ENCODE measurements around the gene SBSN.

Gene SBSN

GRCh38 chr19:35555301-35556005 lies 27.3 kb upstream of the SBSN start:
- DNase-seq (ENCODE audit: insufficient read length, low spot score) (peak; percentile 76), FAIRE-seq (peak; percentile 79)

DNA sequence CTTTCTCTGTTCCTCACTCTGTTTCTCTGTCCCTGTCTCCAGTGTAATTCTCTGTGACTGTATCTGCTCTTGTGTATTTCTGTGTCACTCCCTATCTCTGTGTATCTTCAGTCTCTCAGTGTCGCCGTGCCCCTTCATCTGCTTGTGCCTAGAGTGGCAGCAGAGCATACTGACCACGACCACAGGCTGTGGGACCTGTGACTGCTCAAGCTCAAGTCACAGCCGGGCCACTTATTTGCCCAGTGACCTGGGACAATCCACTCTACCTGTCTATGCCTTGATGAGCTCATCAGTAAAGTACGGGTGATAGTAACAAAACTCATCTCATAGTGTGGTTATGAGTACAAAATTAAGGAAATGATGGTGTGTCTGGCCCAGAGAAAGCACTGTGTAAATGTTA lies 26.0 kb upstream of the SBSN start:
- DNase-seq (ENCODE audit: insufficient read length, low spot score) (no peak), FAIRE-seq (no peak)

DNA sequence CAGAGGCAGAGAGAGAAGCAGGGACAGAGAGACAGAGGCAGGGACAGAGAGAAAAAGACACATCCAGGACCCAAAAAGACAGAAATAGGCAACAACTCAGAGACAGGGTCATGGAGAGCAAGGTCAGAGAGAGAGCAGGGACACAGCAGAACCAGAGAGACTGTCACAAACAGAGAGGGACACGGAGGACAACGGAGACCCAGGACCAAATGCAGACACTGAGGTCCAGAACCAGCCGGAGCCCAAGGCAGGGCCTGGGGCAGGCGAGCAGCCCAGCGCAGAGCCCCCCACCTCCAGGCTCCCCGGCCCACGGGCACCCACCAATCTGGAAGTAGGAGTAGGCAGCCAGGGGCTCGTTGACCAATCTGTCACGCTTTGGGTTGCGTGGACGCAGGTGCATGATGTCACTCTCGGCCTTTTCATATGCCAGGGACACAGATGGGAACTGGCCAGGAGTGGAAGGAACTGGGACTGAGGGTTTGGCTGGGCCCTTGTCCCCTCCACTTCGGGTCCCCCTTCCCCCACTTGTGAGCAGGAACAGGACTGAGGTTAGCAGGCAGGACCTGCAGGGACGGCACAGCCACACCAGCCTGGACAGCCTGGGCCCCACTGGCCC lies 25.4 kb upstream of the SBSN start:
- no peak for DNase-seq (ENCODE audit: insufficient read length, low spot score)
- FAIRE-seq, result no peak

- no peak for DNase-seq (ENCODE audit: insufficient read length, low spot score)
- FAIRE-seq, result no peak
Observed at GRCh38 chr19:35552534-35553384, 24.6 kb upstream of the SBSN start.

- FAIRE-seq, result no peak
Observed at GRCh38 chr19:35551091-35551810, 23.1 kb upstream of the SBSN start.

GRCh38 chr19:35549879-35550523 lies 21.9 kb upstream of the SBSN start:
- FAIRE-seq, result no peak
- DNase-seq (ENCODE audit: insufficient read length, low spot score), result no peak

More at GRCh38 chr19:35551091-35551810, 23.1 kb upstream of the SBSN start:
- DNase-seq (ENCODE audit: insufficient read length, low spot score), result no peak

- no peak for FAIRE-seq
Observed at GRCh38 chr19:35549174-35549788, 21.2 kb upstream of the SBSN start.

GRCh38 chr19:35546532-35546931 lies 18.4 kb upstream of the SBSN start:
- FAIRE-seq (no peak), DNase-seq (ENCODE audit: insufficient read length, low spot score) (no peak)

More at GRCh38 chr19:35549174-35549788, 21.2 kb upstream of the SBSN start:
- DNase-seq (ENCODE audit: insufficient read length, low spot score), result peak; percentile 77

DNA sequence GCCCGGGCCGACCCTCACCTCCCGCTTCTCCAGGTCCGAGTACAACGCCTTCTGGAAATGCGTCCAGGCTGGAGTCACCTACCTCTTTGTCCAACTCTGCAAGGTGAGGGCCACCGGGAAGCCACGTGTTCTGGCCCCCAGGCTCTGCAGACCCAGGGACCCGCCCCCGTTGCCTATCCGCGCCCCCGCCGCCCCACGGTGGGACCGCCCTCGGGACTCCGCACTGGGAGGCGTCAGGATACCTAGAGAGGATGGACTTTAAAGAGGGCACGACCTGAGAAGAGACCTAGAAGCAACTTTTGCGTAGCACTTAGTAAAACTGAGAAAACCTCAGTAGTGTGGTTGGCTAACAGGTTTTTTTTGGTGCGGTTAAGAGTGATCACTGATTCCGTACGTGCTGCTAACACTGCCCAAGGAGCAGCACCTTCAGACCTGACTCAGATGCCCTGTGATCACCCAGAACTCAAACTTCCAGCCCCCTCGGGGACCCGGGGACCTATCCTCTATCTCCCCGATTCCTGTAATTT lies 17.8 kb upstream of the SBSN start:
- peak; percentile 35 for DNase-seq (ENCODE audit: insufficient read length, low spot score)
- FAIRE-seq, result no peak

DNA sequence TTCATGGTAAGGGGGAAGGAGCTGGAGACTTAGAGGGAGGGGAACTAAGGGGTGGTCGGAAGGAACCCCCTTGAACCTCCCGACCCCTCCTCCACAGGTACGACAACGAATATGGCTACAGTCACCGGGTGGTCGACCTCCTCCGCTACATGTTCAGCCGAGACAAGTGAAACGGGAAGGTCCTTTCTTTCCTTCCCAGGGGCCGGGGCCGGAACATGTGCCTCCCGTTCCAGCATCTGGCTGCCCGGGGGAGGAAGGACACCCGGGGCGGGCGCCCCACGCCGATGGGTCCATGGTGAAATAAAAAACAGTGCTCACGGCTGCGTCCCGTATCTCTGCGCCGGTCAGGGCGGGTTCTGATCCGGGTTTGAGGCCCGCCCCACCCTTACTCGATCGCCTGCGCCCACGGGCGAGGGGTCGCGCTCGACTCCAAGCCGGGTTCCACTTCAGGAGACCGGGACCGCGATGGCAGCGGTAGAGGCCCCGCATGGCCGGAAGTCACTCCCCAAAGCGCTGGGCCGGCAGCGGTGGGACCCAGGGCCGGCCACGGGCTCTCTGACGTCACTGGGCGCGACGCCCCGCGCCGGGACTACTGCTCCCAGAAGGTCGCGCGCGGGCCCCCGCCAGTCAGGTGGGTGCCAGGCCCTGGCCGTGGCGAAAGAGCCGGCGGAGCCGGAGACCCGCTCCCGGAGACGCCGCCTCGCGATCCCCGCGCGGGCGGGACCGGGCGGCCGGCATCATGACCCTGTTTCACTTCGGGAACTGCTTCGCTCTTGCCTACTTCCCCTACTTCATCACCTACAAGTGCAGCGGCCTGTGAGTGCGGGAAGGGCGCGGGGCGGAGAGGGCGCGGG lies 17.1 kb upstream of the SBSN start, which contains the start of gene TMEM147:
Gene TMEM147, plus strand, starts transcription at position 626 of the 854 bp plus-strand sequence. Its CDS starts 114 bp downstream, at position 740.
- FAIRE-seq, result peak; percentile 65
- peak; percentile 98 for DNase-seq (ENCODE audit: insufficient read length, low spot score)

GRCh38 chr19:35544110-35544802 lies 16.1 kb upstream of the SBSN start:
- FAIRE-seq (no peak), DNase-seq (ENCODE audit: insufficient read length, low spot score) (no peak)

GRCh38 chr19:35543280-35544109 lies 15.4 kb upstream of the SBSN start:
- FAIRE-seq (no peak), DNase-seq (ENCODE audit: insufficient read length, low spot score) (no peak)

GRCh38 chr19:35542209-35542608 lies 14.1 kb upstream of the SBSN start:
- no peak for FAIRE-seq
- no peak for DNase-seq (ENCODE audit: insufficient read length, low spot score)

GRCh38 chr19:35540356-35540927 lies 12.3 kb upstream of the SBSN start:
- FAIRE-seq, result peak; percentile 9
- no peak for DNase-seq (ENCODE audit: insufficient read length, low spot score)

- DNase-seq (ENCODE audit: insufficient read length, low spot score) (no peak), FAIRE-seq (no peak)
Observed at GRCh38 chr19:35539850-35540249, 11.7 kb upstream of the SBSN start.

GRCh38 chr19:35539314-35539713 lies 11.2 kb upstream of the SBSN start:
- DNase-seq (ENCODE audit: insufficient read length, low spot score) (no peak), FAIRE-seq (no peak)

Data from HTR-8/SVneo (cell line).